NCI-H82 treated with DMSO at 0.1 percent for 48 hours (cell line): ENCODE data around the gene MAPKAPK3.

Source experiments
- DNase-seq: peaks from one replicate; lab custom pipeline; 2025; ENCODE audit not compliant: unreplicated experiment; lab: John Stamatoyannopoulos, UW

MAPKAPK3 gene

GRCh38 chr3:50617096-50617791 lies at the start of gene MAPKAPK3:
Gene MAPKAPK3, plus strand, starts transcription at chr3:50617151. Its CDS starts 415 bp downstream, at chr3:50617566.
- DNase-seq: no peak

GRCh38 chr3:50567386-50568167 lies 49.4 kb upstream of the MAPKAPK3 start, which contains the start of gene C3orf18:
Gene C3orf18, minus strand, starts transcription at chr3:50567747. Its CDS starts 2,048 bp downstream, at chr3:50565699.
- peak; percentile 17 for DNase-seq

GRCh38 chr3:50568947-50569749 lies 47.8 kb upstream of the MAPKAPK3 start, which contains the start of gene HEMK1:
Gene HEMK1, plus strand, starts transcription at chr3:50569522. Its CDS starts 1,583 bp downstream, at chr3:50571105.
- DNase-seq: peak; percentile 60

GRCh38 chr3:50570508-50571279 lies 46.3 kb upstream of the MAPKAPK3 start:
- no peak for DNase-seq

GRCh38 chr3:50571486-50571885 lies 45.5 kb upstream of the MAPKAPK3 start:
- DNase-seq: no peak

GRCh38 chr3:50572158-50572557 lies 44.8 kb upstream of the MAPKAPK3 start:
- no peak for DNase-seq

- DNase-seq: no peak
Observed at GRCh38 chr3:50572801-50573371, 44.1 kb upstream of the MAPKAPK3 start.

- no peak for DNase-seq
Observed at GRCh38 chr3:50573566-50574443, 43.1 kb upstream of the MAPKAPK3 start.

GRCh38 chr3:50574444-50574831 lies 42.5 kb upstream of the MAPKAPK3 start:
- no peak for DNase-seq

GRCh38 chr3:50575372-50575771 lies 41.6 kb upstream of the MAPKAPK3 start:
- DNase-seq: no peak

GRCh38 chr3:50577348-50577747 lies 39.6 kb upstream of the MAPKAPK3 start:
- no peak for DNase-seq

GRCh38 chr3:50580683-50581458 lies 36.1 kb upstream of the MAPKAPK3 start:
- no peak for DNase-seq

GRCh38 chr3:50581459-50581842 lies 35.5 kb upstream of the MAPKAPK3 start:
- DNase-seq: no peak

GRCh38 chr3:50582083-50582482 lies 34.9 kb upstream of the MAPKAPK3 start:
- DNase-seq: no peak

GRCh38 chr3:50583897-50584296 lies 33.1 kb upstream of the MAPKAPK3 start:
- DNase-seq: no peak

GRCh38 chr3:50584391-50584790 lies 32.6 kb upstream of the MAPKAPK3 start:
- DNase-seq: no peak

GRCh38 chr3:50585919-50586762 lies 30.8 kb upstream of the MAPKAPK3 start:
- DNase-seq: no peak

- DNase-seq: no peak
Observed at GRCh38 chr3:50586763-50587070, 30.2 kb upstream of the MAPKAPK3 start.
